NCI-H2081 treated with DMSO at 0.1 percent for 48 hours (cell line): ENCODE measurements around the gene PRKCA.

Source experiments
- DNase-seq: peaks from one replicate; lab custom pipeline; 2025; lab: John Stamatoyannopoulos, UW

Gene PRKCA

GRCh38 chr17:66746736-66747135 lies 444.3 kb downstream of the PRKCA start:
- DNase-seq = no peak

GRCh38 chr17:66747578-66748275 lies 445.3 kb downstream of the PRKCA start:
- no peak for DNase-seq

GRCh38 chr17:66748578-66748977 lies 446.2 kb downstream of the PRKCA start:
- DNase-seq = no peak

GRCh38 chr17:66749217-66749832 lies 446.9 kb downstream of the PRKCA start:
- DNase-seq = no peak

- no peak for DNase-seq
These were observed 447.7 kb downstream of the PRKCA start for GRCh38 chr17:66750116-66750515.

GRCh38 chr17:66750781-66751543 lies 448.5 kb downstream of the PRKCA start:
- no peak for DNase-seq

- DNase-seq = no peak
These were observed 449.4 kb downstream of the PRKCA start for GRCh38 chr17:66751771-66752170.

GRCh38 chr17:66752411-66752810 lies 450.0 kb downstream of the PRKCA start:
- no peak for DNase-seq

- no peak for DNase-seq
These were observed 450.9 kb downstream of the PRKCA start for GRCh38 chr17:66753126-66753920.

GRCh38 chr17:66755101-66755943 lies 452.9 kb downstream of the PRKCA start:
- DNase-seq = peak; percentile 68

- DNase-seq = no peak
These were observed 453.5 kb downstream of the PRKCA start for GRCh38 chr17:66755944-66756290.

GRCh38 chr17:66760324-66760723 lies 457.9 kb downstream of the PRKCA start:
- DNase-seq = no peak

GRCh38 chr17:66762276-66762675 lies 459.9 kb downstream of the PRKCA start:
- no peak for DNase-seq

GRCh38 chr17:66763056-66763455 lies 460.6 kb downstream of the PRKCA start:
- no peak for DNase-seq

GRCh38 chr17:66764506-66764905 lies 462.1 kb downstream of the PRKCA start:
- peak; percentile 96 for DNase-seq

- no peak for DNase-seq
These were observed 464.9 kb downstream of the PRKCA start for GRCh38 chr17:66767154-66767933.

GRCh38 chr17:66769911-66770310 lies 467.5 kb downstream of the PRKCA start:
- DNase-seq = no peak

GRCh38 chr17:66772148-66772812 lies 469.9 kb downstream of the PRKCA start:
- no peak for DNase-seq

- DNase-seq = no peak
These were observed 472.9 kb downstream of the PRKCA start for GRCh38 chr17:66775271-66775670.

GRCh38 chr17:66775881-66776400 lies 473.5 kb downstream of the PRKCA start:
- no peak for DNase-seq
